ENCODE measurements around the gene PLXNA4.

GRCh38 chr7:132590162-132590561, 13.9 kb upstream of the PLXNA4 start:
- TF ChIP-seq HDGF (IDR thresholded peaks at IDR 0.05; ENCODE audit: borderline replicate concordance) (no peak), SUZ12 (IDR thresholded peaks at IDR 0.05) (no peak), FOXA1 (IDR thresholded peaks at IDR 0.05) (no peak), ARNT (IDR thresholded peaks at IDR 0.05) (no peak)
